H54 (cell line): ENCODE results near the gene TEN1.

ENCODE experiments used
- DNase-seq: peaks from one replicate; pipeline ENCODE4 v3.0.0; 2011; ENCODE audit warnings: low spot score, mixed read lengths; ENCODE audit not compliant: insufficient read length
- FAIRE-seq: peaks from 3 replicates; lab custom pipeline; 2011; peaks lifted over from hg19 to GRCh38; lab: Jason Lieb, UNC
- POLR2A ChIP-seq: IDR thresholded peaks from 2 replicates; pipeline ENCODE4 v1.6.1; 2011; ENCODE audit warnings: low read depth, mild to moderate bottlenecking, low read length

Gene TEN1

GRCh38 chr17:76007131-76007849 lies 28.2 kb downstream of the TEN1 start:
- FAIRE-seq, result no peak
- TF ChIP-seq POLR2A, result no peak
- DNase-seq, result no peak

- TF ChIP-seq POLR2A, result no peak
- DNase-seq (no peak), FAIRE-seq (no peak)
Measured at GRCh38 chr17:76007850-76008165, 28.8 kb downstream of the TEN1 start.

- TF ChIP-seq POLR2A, result no peak
- DNase-seq (no peak), FAIRE-seq (no peak)
Measured at GRCh38 chr17:76008208-76008607, 29.2 kb downstream of the TEN1 start.

GRCh38 chr17:76008630-76009425 lies 29.8 kb downstream of the TEN1 start:
- DNase-seq (no peak), FAIRE-seq (no peak)
- TF ChIP-seq POLR2A, result no peak

- TF ChIP-seq POLR2A, result no peak
Measured at GRCh38 chr17:76009447-76009846, 30.4 kb downstream of the TEN1 start.

GRCh38 chr17:76009969-76010661 lies 31.1 kb downstream of the TEN1 start:
- DNase-seq (no peak), FAIRE-seq (no peak)
- TF ChIP-seq POLR2A, result no peak

More at GRCh38 chr17:76009447-76009846, 30.4 kb downstream of the TEN1 start:
- FAIRE-seq, result no peak
- DNase-seq, result no peak

GRCh38 chr17:76011951-76012350 lies 32.9 kb downstream of the TEN1 start:
- DNase-seq (peak; percentile 69), FAIRE-seq (no peak)
- no peak for TF ChIP-seq POLR2A

- peak; percentile 49 for DNase-seq
- no peak for FAIRE-seq
- no peak for TF ChIP-seq POLR2A
Measured at GRCh38 chr17:76013377-76013932, 34.4 kb downstream of the TEN1 start.

- no peak for TF ChIP-seq POLR2A
- FAIRE-seq, result no peak
- peak; percentile 93 for DNase-seq
Measured at GRCh38 chr17:76014100-76014924, 35.3 kb downstream of the TEN1 start.

- TF ChIP-seq POLR2A, result no peak
- FAIRE-seq (no peak), DNase-seq (no peak)
Measured at GRCh38 chr17:76014925-76015261, 35.9 kb downstream of the TEN1 start.

GRCh38 chr17:76017481-76018339 lies 38.7 kb downstream of the TEN1 start:
- no peak for FAIRE-seq
- TF ChIP-seq POLR2A, result no peak
- no peak for DNase-seq

- TF ChIP-seq POLR2A, result no peak
- FAIRE-seq (no peak), DNase-seq (no peak)
Measured at GRCh38 chr17:76018340-76018680, 39.3 kb downstream of the TEN1 start.
